Ascending aorta (tissue), 2 donors: ENCODE data around the gene OR4K2. TPM values are rescaled to one million over a fixed set of nuclear protein-coding genes. Genes with fewer than 3 reads are reported as not detected.

Source experiments
- DNase-seq, 2 donors: peaks; one replicate each; pipeline ENCODE4 v3.0.0-alpha.2; 2019; ENCODE audit warnings: low spot score in 2 of 2
- H3K27ac ChIP-seq, 2 donors: fragments of 200-600 bp; sonication (generic); one replicate each; pipeline ENCODE4 v1.5.1; 2016 to 2017; ENCODE audit warnings: mild to moderate bottlenecking in 1 of 2
- H3K27me3 ChIP-seq: fragments of 200-600 bp; sonication (generic); one replicate; pipeline ENCODE4 v1.5.1; 2017
- H3K36me3 ChIP-seq, 2 donors: fragments of 200-600 bp; sonication (generic); one replicate each; pipeline ENCODE4 v1.5.1; 2016
- H3K4me1 ChIP-seq, 2 donors: fragments of 200-600 bp; sonication (generic); one replicate each; pipeline ENCODE4 v1.5.1; 2016 to 2017; ENCODE audit warnings: mild to moderate bottlenecking in 1 of 2
- H3K4me3 ChIP-seq, 2 donors: fragments of 200-600 bp; sonication (generic); one replicate each; pipeline ENCODE4 v1.5.1; 2016 to 2017; ENCODE audit warnings: mild to moderate bottlenecking in 1 of 2
- H3K9me3 ChIP-seq, 2 donors: fragments of 200-600 bp; sonication (generic); one replicate each; pipeline ENCODE4 v1.5.1; 2016
- intact Hi-C: fragments of 100-400 bp; cut with DNase I; formaldehyde crosslinking; loops from one replicate; pipeline ENCODE4 v1.15.1; 2023
- total RNA-seq: library from RNA; depleted of rRNA; stranded (reverse); fragments of >200 nt; gene quantifications from one replicate; pipeline ENCODE4 v1.1.0, GENCODE V29; 2016
- TF ChIP-seq, protein P1 (sequence below), 3 experiments: fragments of 200-600 bp in 2 of 3; fragments of 450-650 bp in 1 of 3; sonication (generic) in 2 of 3; IDR thresholded peaks; one replicate each; pipeline ENCODE4 v1.5.1; 2016 to 2019; ENCODE audit warnings: antibody characterized with exemption in 3 of 3, mild to moderate bottlenecking in 1 of 3, moderate library complexity in 1 of 3

The OR4K2 gene
- total RNA-seq, 1 donor from 2014 or later = not detected

DNA sequence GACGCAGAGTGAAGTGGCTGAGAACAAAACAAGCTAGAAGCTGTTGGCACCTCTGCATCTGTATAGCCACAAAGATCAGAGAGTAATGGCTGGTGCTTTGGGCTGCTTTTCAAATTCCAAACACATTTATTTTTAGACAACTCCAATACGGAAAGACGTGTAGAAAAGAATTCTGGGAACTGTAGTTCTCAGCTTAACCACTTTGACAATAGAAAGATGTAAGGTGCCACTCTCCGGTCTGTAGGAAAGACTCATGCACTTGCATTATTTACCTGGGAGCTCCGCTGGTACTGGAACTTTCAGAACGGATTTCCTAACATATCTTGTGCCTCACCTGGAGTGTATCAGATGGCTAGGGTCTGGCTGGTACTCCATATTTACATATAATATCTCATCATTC is 1.8 kb upstream of the OR4K2 start:
- Histone ChIP-seq H3K27ac (no peak overlapping the region), H3K9me3 (no peaks in the 10 kb centered on the region), H3K27me3 (no peaks in the 10 kb centered on the region), H3K4me1 (no peaks in the 10 kb centered on the region), H3K36me3 (no peaks in the 10 kb centered on the region), H3K4me3 (no peak overlapping the region)
- intact Hi-C loops = no loop called here
- no peak for DNase-seq
- TF ChIP-seq, protein P1, sequence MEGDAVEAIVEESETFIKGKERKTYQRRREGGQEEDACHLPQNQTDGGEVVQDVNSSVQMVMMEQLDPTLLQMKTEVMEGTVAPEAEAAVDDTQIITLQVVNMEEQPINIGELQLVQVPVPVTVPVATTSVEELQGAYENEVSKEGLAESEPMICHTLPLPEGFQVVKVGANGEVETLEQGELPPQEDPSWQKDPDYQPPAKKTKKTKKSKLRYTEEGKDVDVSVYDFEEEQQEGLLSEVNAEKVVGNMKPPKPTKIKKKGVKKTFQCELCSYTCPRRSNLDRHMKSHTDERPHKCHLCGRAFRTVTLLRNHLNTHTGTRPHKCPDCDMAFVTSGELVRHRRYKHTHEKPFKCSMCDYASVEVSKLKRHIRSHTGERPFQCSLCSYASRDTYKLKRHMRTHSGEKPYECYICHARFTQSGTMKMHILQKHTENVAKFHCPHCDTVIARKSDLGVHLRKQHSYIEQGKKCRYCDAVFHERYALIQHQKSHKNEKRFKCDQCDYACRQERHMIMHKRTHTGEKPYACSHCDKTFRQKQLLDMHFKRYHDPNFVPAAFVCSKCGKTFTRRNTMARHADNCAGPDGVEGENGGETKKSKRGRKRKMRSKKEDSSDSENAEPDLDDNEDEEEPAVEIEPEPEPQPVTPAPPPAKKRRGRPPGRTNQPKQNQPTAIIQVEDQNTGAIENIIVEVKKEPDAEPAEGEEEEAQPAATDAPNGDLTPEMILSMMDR (IDR thresholded peaks at IDR 0.05) = no peak

DNA sequence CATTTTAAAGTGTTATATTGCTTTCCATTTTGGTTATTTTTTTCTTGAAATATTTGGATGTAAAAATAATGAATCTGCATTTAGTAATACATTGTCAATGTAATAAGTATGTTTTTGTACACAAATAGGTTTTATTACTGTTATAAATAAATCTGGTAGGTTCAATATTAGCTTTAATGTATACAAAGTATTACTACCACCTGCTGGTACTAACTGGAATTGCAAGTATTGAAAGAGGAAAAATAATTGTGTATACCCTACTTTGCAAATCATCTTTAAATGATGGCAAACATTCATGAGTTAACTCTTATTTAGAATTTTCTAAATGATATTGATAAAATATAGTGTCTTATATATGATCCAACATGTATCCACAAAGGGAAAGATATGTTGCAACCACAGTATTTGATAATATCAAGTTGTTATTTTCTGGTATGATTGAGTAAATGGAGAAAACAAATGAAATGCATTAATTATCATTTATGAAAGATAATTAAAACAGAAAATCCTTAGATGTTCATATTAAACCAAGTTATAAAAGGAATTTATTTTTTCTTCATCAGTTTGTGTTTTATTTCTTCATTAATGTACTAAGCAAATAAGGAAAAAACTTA is 3.2 kb downstream of the OR4K2 start:
- Histone ChIP-seq H3K4me1 (no peaks in the 10 kb centered on the region), H3K36me3 (no peaks in the 10 kb centered on the region), H3K27me3 (no peaks in the 10 kb centered on the region), H3K9me3 (no peaks in the 10 kb centered on the region), H3K27ac (no peak overlapping the region), H3K4me3 (no peak overlapping the region)
- DNase-seq = no peak
- TF ChIP-seq, protein P1 (IDR thresholded peaks at IDR 0.05) = peak in 1 of 3 experiments; percentile 25
- intact Hi-C loops = no loop called here

DNA sequence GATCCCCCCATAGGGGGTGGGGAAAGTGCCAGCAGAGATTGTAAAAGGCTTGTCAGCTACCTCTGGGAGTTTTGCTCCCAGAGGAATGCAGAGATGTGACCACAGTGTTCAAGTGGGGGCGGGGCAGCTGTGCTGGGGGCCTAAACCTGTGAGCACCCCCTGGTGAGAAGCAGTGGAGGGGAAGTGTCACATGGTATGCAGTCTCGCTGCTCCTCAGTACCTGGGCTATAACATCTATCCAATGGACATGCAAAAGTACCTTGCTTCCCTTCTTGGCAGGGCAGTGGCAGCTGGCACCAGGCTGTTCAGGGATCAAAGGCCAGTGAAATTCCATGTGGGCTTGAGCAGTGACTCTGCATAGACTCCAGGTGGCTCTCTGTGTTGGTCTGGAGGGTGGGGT is 20.3 kb downstream of the OR4K2 start:
- H3K9me3 ChIP-seq = peaks cover 13 to 22% of the 10 kb centered on the region in 2 donors
- no peaks in the 10 kb centered on the region for H3K27me3 ChIP-seq
- TF ChIP-seq, protein P1 (IDR thresholded peaks at IDR 0.05) = no peak
- H3K4me1 ChIP-seq = no peaks in the 10 kb centered on the region
- H3K36me3 ChIP-seq = no peaks in the 10 kb centered on the region
- no peak overlapping the region for H3K4me3 ChIP-seq
- no peak for DNase-seq
- H3K27ac ChIP-seq = no peak overlapping the region
- intact Hi-C loops = no loop called here

DNA sequence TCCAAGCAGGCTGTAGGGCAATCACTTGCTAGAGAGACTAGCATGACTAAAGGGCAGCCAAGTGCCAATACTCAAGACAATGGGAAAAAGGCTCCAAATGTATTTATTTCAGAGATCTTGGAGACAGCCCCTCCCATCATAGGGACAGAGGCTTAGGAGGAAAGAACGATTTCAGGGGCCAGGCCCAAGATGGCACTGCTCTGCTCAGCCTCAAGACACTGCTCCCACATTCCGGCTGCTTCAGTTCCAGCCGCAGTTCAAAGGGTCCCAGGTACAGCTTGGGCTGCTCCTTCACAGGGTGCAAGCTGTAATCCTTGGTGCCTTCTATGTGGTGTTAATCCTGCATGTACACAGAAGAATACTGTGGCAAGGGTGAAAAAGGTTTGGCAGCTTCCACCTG is 26.1 kb downstream of the OR4K2 start:
- no peaks in the 10 kb centered on the region for H3K27me3 ChIP-seq
- H3K4me1 ChIP-seq = no peaks in the 10 kb centered on the region
- TF ChIP-seq, protein P1 (IDR thresholded peaks at IDR 0.05) = no peak
- no peak overlapping the region for H3K4me3 ChIP-seq
- H3K27ac ChIP-seq = no peak overlapping the region
- intact Hi-C loops = no loop called here
- H3K9me3 ChIP-seq = no peaks in the 10 kb centered on the region
- no peaks in the 10 kb centered on the region for H3K36me3 ChIP-seq
- no peak for DNase-seq

DNA sequence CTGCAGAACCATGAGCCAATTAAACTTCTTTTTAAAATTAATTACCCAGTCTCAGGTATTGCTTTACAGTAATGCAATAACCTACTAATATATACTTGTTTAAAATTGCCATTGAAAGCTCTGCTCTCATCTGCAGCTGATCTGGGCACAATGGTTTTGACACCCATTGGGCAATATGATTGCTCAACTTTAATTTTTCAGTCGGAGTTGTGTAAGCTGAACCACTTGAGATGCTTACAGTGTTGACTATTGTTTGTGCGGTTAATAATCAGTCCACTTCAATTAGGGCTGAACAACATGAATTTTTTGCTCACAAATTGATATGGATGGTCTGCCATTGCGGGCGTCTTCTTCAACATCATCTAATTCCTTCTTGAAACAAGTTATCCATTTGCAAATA is 27.5 kb downstream of the OR4K2 start:
- Histone ChIP-seq H3K36me3 (no peaks in the 10 kb centered on the region), H3K9me3 (no peaks in the 10 kb centered on the region), H3K27me3 (no peaks in the 10 kb centered on the region), H3K27ac (no peak overlapping the region), H3K4me3 (no peak overlapping the region), H3K4me1 (no peaks in the 10 kb centered on the region)
- intact Hi-C loops = no loop called here
- DNase-seq = no peak
- TF ChIP-seq, protein P1 (IDR thresholded peaks at IDR 0.05) = no peak

DNA sequence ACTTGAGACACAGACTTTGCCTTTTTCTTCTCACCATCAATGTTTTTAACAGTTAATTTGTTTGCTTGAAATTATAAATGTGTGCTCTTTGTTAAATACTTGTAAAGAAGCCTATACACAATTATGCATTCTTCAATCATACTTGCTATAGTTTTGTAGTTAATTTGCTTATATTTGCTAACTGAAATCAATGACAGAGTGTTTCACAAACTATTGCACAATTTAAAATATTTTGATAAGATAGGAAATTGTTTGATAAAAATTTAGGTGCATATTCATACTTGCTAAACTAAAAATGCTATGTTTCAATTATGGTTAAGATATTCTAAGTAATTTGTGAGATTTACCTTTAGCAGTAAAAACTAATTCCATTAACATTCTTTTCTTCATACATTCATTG is 31.7 kb downstream of the OR4K2 start:
- Histone ChIP-seq H3K4me3 (no peak overlapping the region), H3K9me3 (no peaks in the 10 kb centered on the region), H3K27me3 (no peaks in the 10 kb centered on the region), H3K36me3 (no peaks in the 10 kb centered on the region), H3K4me1 (no peaks in the 10 kb centered on the region), H3K27ac (no peak overlapping the region)
- TF ChIP-seq, protein P1 (IDR thresholded peaks at IDR 0.05) = no peak
- intact Hi-C loops = no loop called here
- no peak for DNase-seq
